ENCODE results near the gene LSM4.

DNA sequence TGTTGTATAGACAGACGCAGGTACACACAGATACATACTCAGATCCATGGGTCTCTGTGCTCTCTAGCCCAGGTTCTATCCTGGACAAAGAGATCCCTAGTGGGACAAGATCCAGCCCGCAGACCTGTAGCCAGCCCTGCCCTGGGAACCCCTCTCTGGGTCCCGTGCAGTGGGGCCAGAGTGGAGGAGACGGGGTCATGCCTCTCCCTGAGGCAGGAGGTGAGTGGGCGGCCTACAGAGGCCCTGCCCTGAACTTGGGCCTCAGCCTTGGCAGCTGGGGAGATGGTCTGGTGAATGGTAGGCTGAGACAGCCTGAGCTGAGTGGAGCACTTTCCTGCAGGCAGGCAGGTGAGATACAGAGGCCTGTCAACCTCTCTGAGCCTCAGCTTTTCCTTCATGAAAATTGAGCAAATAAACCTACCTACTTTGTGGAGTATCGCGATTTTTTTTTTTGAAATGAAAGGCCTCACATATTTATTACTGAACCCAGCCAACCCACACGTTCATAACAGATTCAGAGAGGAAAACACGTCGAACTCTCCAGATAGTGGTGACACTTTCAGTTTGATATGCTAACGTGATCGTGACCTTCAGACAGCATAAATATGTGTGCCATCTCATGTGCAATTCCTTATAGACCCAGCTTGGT is 38.0 kb downstream of the LSM4 start:
- TF ChIP-seq, protein P1, sequence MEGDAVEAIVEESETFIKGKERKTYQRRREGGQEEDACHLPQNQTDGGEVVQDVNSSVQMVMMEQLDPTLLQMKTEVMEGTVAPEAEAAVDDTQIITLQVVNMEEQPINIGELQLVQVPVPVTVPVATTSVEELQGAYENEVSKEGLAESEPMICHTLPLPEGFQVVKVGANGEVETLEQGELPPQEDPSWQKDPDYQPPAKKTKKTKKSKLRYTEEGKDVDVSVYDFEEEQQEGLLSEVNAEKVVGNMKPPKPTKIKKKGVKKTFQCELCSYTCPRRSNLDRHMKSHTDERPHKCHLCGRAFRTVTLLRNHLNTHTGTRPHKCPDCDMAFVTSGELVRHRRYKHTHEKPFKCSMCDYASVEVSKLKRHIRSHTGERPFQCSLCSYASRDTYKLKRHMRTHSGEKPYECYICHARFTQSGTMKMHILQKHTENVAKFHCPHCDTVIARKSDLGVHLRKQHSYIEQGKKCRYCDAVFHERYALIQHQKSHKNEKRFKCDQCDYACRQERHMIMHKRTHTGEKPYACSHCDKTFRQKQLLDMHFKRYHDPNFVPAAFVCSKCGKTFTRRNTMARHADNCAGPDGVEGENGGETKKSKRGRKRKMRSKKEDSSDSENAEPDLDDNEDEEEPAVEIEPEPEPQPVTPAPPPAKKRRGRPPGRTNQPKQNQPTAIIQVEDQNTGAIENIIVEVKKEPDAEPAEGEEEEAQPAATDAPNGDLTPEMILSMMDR (IDR thresholded peaks at IDR 0.05 in 4 of 5, conservative IDR thresholded peaks at IDR 0.05 in 1 of 5), result no peak
- no peak for TF ChIP-seq POLR2A (IDR thresholded peaks at IDR 0.05)

All from gastrocnemius medialis (tissue), 4 donors.